ENCODE measurements around the gene FBXL20. TPM values are rescaled to one million over a fixed set of nuclear protein-coding genes. Genes with fewer than 3 reads are reported as not detected.

The FBXL20 gene
- total RNA-seq, 4 donors from 2014 or later, result 10.4 to 15.4 (median 13.1) TPM

- H3K4me1 ChIP-seq, result peaks cover 31 to 34% of the 10 kb centered on the region in 2 donors
- ATAC-seq (no peak), DNase-seq (no peak)
- TF ChIP-seq CTCF (IDR thresholded peaks at IDR 0.05 in 4 of 5, conservative IDR thresholded peaks at IDR 0.05 in 1 of 5) (no peak), POLR2A (IDR thresholded peaks at IDR 0.05) (no peak)
- H3K27ac ChIP-seq, result no peak overlapping the region
- peak overlapping the region in 3 of 4 donors; percentile 46 to 51 (median 48) for H3K4me3 ChIP-seq
- H3K9me3 ChIP-seq, result no peaks in the 10 kb centered on the region
- intact Hi-C loops (cut with DNase I; ENCODE audit: low total_unique reads), result no loop called here
- H3K36me3 ChIP-seq, result no peaks in the 10 kb centered on the region
- peaks cover 12 to 23% (median 16%) of the 10 kb centered on the region in 3 donors for H3K27me3 ChIP-seq
- in situ Hi-C loops (cut with MboI; ENCODE audit: low sequenced_read_pairs in 4 of 4), result no loop called here
These were observed 177.3 kb downstream of the FBXL20 start for GRCh38 chr17:39223907-39224777.

GRCh38 chr17:39222866-39223834 lies 178.3 kb downstream of the FBXL20 start:
- no peak for TF ChIP-seq CTCF (IDR thresholded peaks at IDR 0.05 in 4 of 5, conservative IDR thresholded peaks at IDR 0.05 in 1 of 5)
- no peak for TF ChIP-seq POLR2A (IDR thresholded peaks at IDR 0.05)
- DNase-seq (no peak), ATAC-seq (no peak)
- intact Hi-C loops (cut with DNase I; ENCODE audit: low total_unique reads), result no loop called here
- Histone ChIP-seq H3K27ac (no peak overlapping the region), H3K4me3 (no peak overlapping the region), H3K9me3 (no peaks in the 10 kb centered on the region), H3K4me1 (peaks cover 34% of the 10 kb centered on the region in 2 donors), H3K27me3 (peaks cover 12 to 23% (median 16%) of the 10 kb centered on the region in 3 donors), H3K36me3 (no peaks in the 10 kb centered on the region)
- in situ Hi-C loops (cut with MboI; ENCODE audit: low sequenced_read_pairs in 4 of 4), result no loop called here

GRCh38 chr17:39222151-39222550 lies 179.3 kb downstream of the FBXL20 start:
- Histone ChIP-seq H3K9me3 (no peaks in the 10 kb centered on the region), H3K27me3 (peaks cover 12 to 23% (median 16%) of the 10 kb centered on the region in 3 donors), H3K4me1 (peaks cover 24 to 26% of the 10 kb centered on the region in 2 donors), H3K4me3 (no peak overlapping the region), H3K36me3 (no peaks in the 10 kb centered on the region), H3K27ac (no peak overlapping the region)
- in situ Hi-C loops (cut with MboI; ENCODE audit: low sequenced_read_pairs in 4 of 4) (no loop called here), intact Hi-C loops (cut with DNase I; ENCODE audit: low total_unique reads) (no loop called here)
- TF ChIP-seq CTCF (IDR thresholded peaks at IDR 0.05 in 4 of 5, conservative IDR thresholded peaks at IDR 0.05 in 1 of 5) (no peak), POLR2A (IDR thresholded peaks at IDR 0.05) (no peak)
- no peak for ATAC-seq
- DNase-seq, result no peak

- H3K4me3 ChIP-seq, result no peak overlapping the region
- H3K27me3 ChIP-seq, result peaks cover 12 to 23% (median 16%) of the 10 kb centered on the region in 3 donors
- H3K36me3 ChIP-seq, result no peaks in the 10 kb centered on the region
- intact Hi-C loops (cut with DNase I; ENCODE audit: low total_unique reads) (no loop called here), in situ Hi-C loops (cut with MboI; ENCODE audit: low sequenced_read_pairs in 4 of 4) (no loop called here)
- ATAC-seq, result no peak
- no peak for DNase-seq
- H3K9me3 ChIP-seq, result no peaks in the 10 kb centered on the region
- TF ChIP-seq POLR2A (IDR thresholded peaks at IDR 0.05) (no peak), CTCF (IDR thresholded peaks at IDR 0.05 in 4 of 5, conservative IDR thresholded peaks at IDR 0.05 in 1 of 5) (no peak)
- peaks cover 21 to 24% of the 10 kb centered on the region in 2 donors for H3K4me1 ChIP-seq
- no peak overlapping the region for H3K27ac ChIP-seq
These were observed 179.9 kb downstream of the FBXL20 start for GRCh38 chr17:39221572-39221971.
